ENCODE results near the gene EEPD1.

DNA sequence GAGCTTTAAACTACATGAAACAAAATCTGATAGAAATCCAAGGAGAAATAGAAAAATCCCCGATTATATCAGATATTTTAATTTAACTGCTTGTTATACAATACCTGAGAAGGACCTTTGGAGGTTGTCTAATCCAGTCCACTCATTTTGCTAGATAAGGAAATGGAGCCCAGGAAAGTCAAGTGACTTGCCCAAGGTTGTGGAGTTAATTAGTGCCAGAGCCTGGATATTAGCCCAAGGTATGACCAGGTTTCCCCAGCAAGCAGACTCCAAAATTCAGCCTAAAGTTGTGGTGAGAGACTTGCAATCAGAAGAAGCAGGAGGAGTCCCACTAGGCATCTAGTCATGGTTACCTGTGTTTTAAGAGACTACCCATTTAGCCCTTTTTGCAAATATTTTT is 11.7 kb upstream of the EEPD1 start:
- TF ChIP-seq PRRX2 (CRISPR knock-in tag; IDR thresholded peaks at IDR 0.05) (no peak), ZBTB43 (CRISPR knock-in tag; IDR thresholded peaks at IDR 0.05) (no peak), MAX (CRISPR knock-in tag; IDR thresholded peaks at IDR 0.05) (no peak), JUN (CRISPR knock-in tag; IDR thresholded peaks at IDR 0.05) (no peak), USF2 (CRISPR knock-in tag; IDR thresholded peaks at IDR 0.05) (no peak), ZNF263 (CRISPR knock-in tag; IDR thresholded peaks at IDR 0.05; ENCODE audit: low read depth) (no peak), NR3C1 (CRISPR knock-in tag; conservative IDR thresholded peaks at IDR 0.05; ENCODE audit: low read depth) (no peak), ZNF416 (CRISPR knock-in tag; IDR thresholded peaks at IDR 0.05) (no peak), EMX1 (CRISPR knock-in tag; IDR thresholded peaks at IDR 0.05) (no peak), SMAD3 (CRISPR knock-in tag; IDR thresholded peaks at IDR 0.05; ENCODE audit: borderline replicate concordance) (no peak), ZSCAN18 (CRISPR knock-in tag; IDR thresholded peaks at IDR 0.05) (no peak)
- TF ChIP-seq, protein P1, sequence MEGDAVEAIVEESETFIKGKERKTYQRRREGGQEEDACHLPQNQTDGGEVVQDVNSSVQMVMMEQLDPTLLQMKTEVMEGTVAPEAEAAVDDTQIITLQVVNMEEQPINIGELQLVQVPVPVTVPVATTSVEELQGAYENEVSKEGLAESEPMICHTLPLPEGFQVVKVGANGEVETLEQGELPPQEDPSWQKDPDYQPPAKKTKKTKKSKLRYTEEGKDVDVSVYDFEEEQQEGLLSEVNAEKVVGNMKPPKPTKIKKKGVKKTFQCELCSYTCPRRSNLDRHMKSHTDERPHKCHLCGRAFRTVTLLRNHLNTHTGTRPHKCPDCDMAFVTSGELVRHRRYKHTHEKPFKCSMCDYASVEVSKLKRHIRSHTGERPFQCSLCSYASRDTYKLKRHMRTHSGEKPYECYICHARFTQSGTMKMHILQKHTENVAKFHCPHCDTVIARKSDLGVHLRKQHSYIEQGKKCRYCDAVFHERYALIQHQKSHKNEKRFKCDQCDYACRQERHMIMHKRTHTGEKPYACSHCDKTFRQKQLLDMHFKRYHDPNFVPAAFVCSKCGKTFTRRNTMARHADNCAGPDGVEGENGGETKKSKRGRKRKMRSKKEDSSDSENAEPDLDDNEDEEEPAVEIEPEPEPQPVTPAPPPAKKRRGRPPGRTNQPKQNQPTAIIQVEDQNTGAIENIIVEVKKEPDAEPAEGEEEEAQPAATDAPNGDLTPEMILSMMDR (IDR thresholded peaks at IDR 0.05), result no peak
- TF ChIP-seq, protein P2, sequence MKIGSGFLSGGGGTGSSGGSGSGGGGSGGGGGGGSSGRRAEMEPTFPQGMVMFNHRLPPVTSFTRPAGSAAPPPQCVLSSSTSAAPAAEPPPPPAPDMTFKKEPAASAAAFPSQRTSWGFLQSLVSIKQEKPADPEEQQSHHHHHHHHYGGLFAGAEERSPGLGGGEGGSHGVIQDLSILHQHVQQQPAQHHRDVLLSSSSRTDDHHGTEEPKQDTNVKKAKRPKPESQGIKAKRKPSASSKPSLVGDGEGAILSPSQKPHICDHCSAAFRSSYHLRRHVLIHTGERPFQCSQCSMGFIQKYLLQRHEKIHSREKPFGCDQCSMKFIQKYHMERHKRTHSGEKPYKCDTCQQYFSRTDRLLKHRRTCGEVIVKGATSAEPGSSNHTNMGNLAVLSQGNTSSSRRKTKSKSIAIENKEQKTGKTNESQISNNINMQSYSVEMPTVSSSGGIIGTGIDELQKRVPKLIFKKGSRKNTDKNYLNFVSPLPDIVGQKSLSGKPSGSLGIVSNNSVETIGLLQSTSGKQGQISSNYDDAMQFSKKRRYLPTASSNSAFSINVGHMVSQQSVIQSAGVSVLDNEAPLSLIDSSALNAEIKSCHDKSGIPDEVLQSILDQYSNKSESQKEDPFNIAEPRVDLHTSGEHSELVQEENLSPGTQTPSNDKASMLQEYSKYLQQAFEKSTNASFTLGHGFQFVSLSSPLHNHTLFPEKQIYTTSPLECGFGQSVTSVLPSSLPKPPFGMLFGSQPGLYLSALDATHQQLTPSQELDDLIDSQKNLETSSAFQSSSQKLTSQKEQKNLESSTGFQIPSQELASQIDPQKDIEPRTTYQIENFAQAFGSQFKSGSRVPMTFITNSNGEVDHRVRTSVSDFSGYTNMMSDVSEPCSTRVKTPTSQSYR (CRISPR knock-in tag; IDR thresholded peaks at IDR 0.05), result no peak
